Natural killer cell (primary cell): ENCODE results near the gene MARCHF4. TPM values are rescaled to one million over a fixed set of nuclear protein-coding genes. Genes with fewer than 3 reads are reported as not detected.
A peak's percentile ranks its signal among the peaks of the same experiment; 100 is the strongest.

Experiments
- ATAC-seq, 3 donors: fragments of 150-1000 bp in 2 of 3; fragments of 200-7000 bp in 1 of 3; cut with Tn5 transposase; 1 replicate in 1 of 3; 2 replicates in 2 of 3; pipeline ENCODE4 v1.10.0; 2021; ENCODE audit warnings: mild to moderate bottlenecking in 2 of 3, moderate library complexity in 2 of 3
- DNase-seq, 2 donors: peaks; one replicate each; pipeline versions ENCODE4 v3.0.0 to v3.0.0-alpha.2; 2013 to 2021; ENCODE audit warnings: mixed read lengths in 1 of 2
- H3K27ac ChIP-seq: one replicate; pipeline ENCODE4 v1.5.1; 2013; ENCODE audit warnings: mild to moderate bottlenecking, low read length
- H3K27me3 ChIP-seq: one replicate; pipeline ENCODE4 v1.6.1; 2013; ENCODE audit warnings: low read length; ENCODE audit not compliant: control insufficient read depth, insufficient read depth
- H3K36me3 ChIP-seq: one replicate; pipeline ENCODE4 v1.6.1; 2013; ENCODE audit warnings: low read length; ENCODE audit not compliant: control insufficient read depth, insufficient read depth
- H3K4me1 ChIP-seq: one replicate; pipeline ENCODE4 v1.6.1; 2013; ENCODE audit warnings: low read length; ENCODE audit not compliant: control insufficient read depth, insufficient read depth
- H3K4me3 ChIP-seq: one replicate; pipeline ENCODE4 v1.5.1; 2013; ENCODE audit warnings: low read length
- H3K9me3 ChIP-seq: one replicate; pipeline ENCODE4 v1.6.1; 2013; ENCODE audit warnings: low read length; ENCODE audit not compliant: control insufficient read depth, insufficient read depth
- H3K27ac Mint-ChIP-seq, 2 donors: one replicate each; pipeline ENCODE4 v1.8.0; 2022; ENCODE audit warnings: mild to moderate bottlenecking in 2 of 2, mixed read lengths in 2 of 2, moderate library complexity in 1 of 2
- H3K27me3 Mint-ChIP-seq, 2 donors: one replicate each; pipeline ENCODE4 v1.8.0; 2022; ENCODE audit warnings: low read depth in 2 of 2, mixed read lengths in 2 of 2
- H3K36me3 Mint-ChIP-seq: one replicate; pipeline ENCODE4 v1.8.0; 2022; ENCODE audit warnings: mixed read lengths
- H3K4me1 Mint-ChIP-seq, 2 donors: one replicate each; pipeline ENCODE4 v1.8.0; 2022; ENCODE audit warnings: mixed read lengths in 2 of 2
- H3K4me3 Mint-ChIP-seq: one replicate; pipeline ENCODE4 v1.8.0; 2022; ENCODE audit warnings: mild to moderate bottlenecking, moderate library complexity, mixed read lengths
- H3K9me3 Mint-ChIP-seq, 2 donors: one replicate each; pipeline ENCODE4 v1.8.0; 2022; ENCODE audit warnings: mixed read lengths in 2 of 2
- CTCF ChIP-seq: fragments of 200-600 bp; IDR thresholded peaks from one replicate; pipeline ENCODE4 v1.8.0; 2022; ENCODE audit warnings: antibody characterized with exemption
- WGBS: methylation state at CpG from one replicate; pipeline ENCODE4 v1.1.7; 2013; ENCODE audit warnings: missing lambda C conversion rate; ENCODE audit not compliant: insufficient coverage; 5-methylcytosine and 5-hydroxymethylcytosine counted together
- intact Hi-C: fragments of 100-400 bp; cut with micrococcal nuclease; formaldehyde crosslinking; loops from one replicate; pipeline ENCODE4 v1.14.2; 2022
- total RNA-seq, 4 donors: library from RNA; stranded (reverse); fragments of 120-200 nt in 1 of 4; gene quantifications; one replicate each; pipeline versions ENCODE4 v1.2.3 to v1.2.4, GENCODE V29; 2013 to 2022

MARCHF4 gene
- total RNA-seq, 3 donors from 2014 or later (not counting 1 experiment from before 2014, with no cell fraction given): not detected

- no peaks in the 10 kb centered on the region for H3K9me3 ChIP-seq
Observed at GRCh38 chr2:216389570-216389969, 17.3 kb upstream of the MARCHF4 start.

GRCh38 chr2:216388046-216388884 lies 16.0 kb upstream of the MARCHF4 start:
- no peak overlapping the region for H3K4me3 ChIP-seq
- no peaks in the 10 kb centered on the region for H3K36me3 Mint-ChIP-seq
- ATAC-seq: peak in 2 of 3 donors; percentile 45 to 60
- H3K9me3 Mint-ChIP-seq: no peaks in the 10 kb centered on the region
- no peaks in the 10 kb centered on the region for H3K27me3 ChIP-seq
- 77% methylated on average over 5 of the region's 5 CpGs for WGBS
- intact Hi-C loops: no loop called here
- DNase-seq: peak in 1 of 2 donors; percentile 51
- no peaks in the 10 kb centered on the region for H3K36me3 ChIP-seq
- no peak overlapping the region for H3K4me3 Mint-ChIP-seq
- peaks cover 4% of the 10 kb centered on the region for H3K4me1 ChIP-seq
- H3K4me1 Mint-ChIP-seq: peaks cover 5 to 13% of the 10 kb centered on the region in 2 donors
- no peak overlapping the region for H3K27ac ChIP-seq
- H3K9me3 ChIP-seq: no peaks in the 10 kb centered on the region
- TF ChIP-seq CTCF: no peak
- no peak overlapping the region for H3K27ac Mint-ChIP-seq
- peaks cover 6 to 7% of the 10 kb centered on the region in 2 donors for H3K27me3 Mint-ChIP-seq

More at GRCh38 chr2:216389570-216389969, 17.3 kb upstream of the MARCHF4 start:
- DNase-seq: no peak
- H3K4me1 ChIP-seq: peaks cover 4% of the 10 kb centered on the region
- intact Hi-C loops: no loop called here
- peaks cover 8% of the 10 kb centered on the region in 2 donors for H3K27me3 Mint-ChIP-seq
- no peak overlapping the region for H3K4me3 Mint-ChIP-seq
- H3K27ac ChIP-seq: no peak overlapping the region
- H3K9me3 Mint-ChIP-seq: no peaks in the 10 kb centered on the region
- ATAC-seq: no peak
- no peaks in the 10 kb centered on the region for H3K27me3 ChIP-seq
- no peak overlapping the region for H3K4me3 ChIP-seq
- H3K27ac Mint-ChIP-seq: no peak overlapping the region
- no peak for TF ChIP-seq CTCF
- H3K4me1 Mint-ChIP-seq: peaks cover 6 to 14% of the 10 kb centered on the region in 2 donors
- H3K36me3 ChIP-seq: no peaks in the 10 kb centered on the region
- H3K36me3 Mint-ChIP-seq: no peaks in the 10 kb centered on the region
- WGBS: 43% methylated on average over 1 of the region's 1 CpG

GRCh38 chr2:216387262-216387661 lies 15.0 kb upstream of the MARCHF4 start:
- WGBS: 90% methylated on average over 2 of the region's 2 CpGs
- TF ChIP-seq CTCF: no peak
- H3K4me1 ChIP-seq: peaks cover 4% of the 10 kb centered on the region
- no peaks in the 10 kb centered on the region for H3K9me3 Mint-ChIP-seq
- intact Hi-C loops: no loop called here
- no peak for DNase-seq
- H3K4me1 Mint-ChIP-seq: peaks cover 5 to 13% of the 10 kb centered on the region in 2 donors
- no peak overlapping the region for H3K4me3 Mint-ChIP-seq
- no peaks in the 10 kb centered on the region for H3K27me3 ChIP-seq
- no peak overlapping the region for H3K27ac Mint-ChIP-seq
- no peaks in the 10 kb centered on the region for H3K9me3 ChIP-seq
- H3K4me3 ChIP-seq: no peak overlapping the region
- no peaks in the 10 kb centered on the region for H3K36me3 Mint-ChIP-seq
- H3K27me3 Mint-ChIP-seq: peaks cover 6 to 7% of the 10 kb centered on the region in 2 donors
- H3K27ac ChIP-seq: no peak overlapping the region
- H3K36me3 ChIP-seq: no peaks in the 10 kb centered on the region
- no peak for ATAC-seq
